Astrocyte of the cerebellum (primary cell): ENCODE data around the gene MAPT.

Experiments used
- DNase-seq: peaks from one replicate; pipeline ENCODE4 v3.0.0-alpha.2; 2011; ENCODE audit warnings: low read depth
- H3K4me3 ChIP-seq: 2 replicates; pipeline ENCODE4 v1.5.1; 2011; ENCODE audit warnings: mild to moderate bottlenecking, low read depth, low read length, moderate library complexity
- CTCF ChIP-seq: IDR thresholded peaks from 2 replicates; pipeline ENCODE4 v1.5.1; 2012; ENCODE audit warnings: low read length, low read depth, moderate library complexity, mild to moderate bottlenecking; ENCODE audit errors: missing control alignments
- in situ Hi-C: cut with HindIII; loops from 2 replicates; pipeline ENCODE4 v1.10.0; 2017; ENCODE audit warnings: low sequenced_read_pairs

MAPT gene

GRCh38 chr17:45877467-45877866 lies 16.9 kb upstream of the MAPT start:
- TF ChIP-seq CTCF, result no peak
- H3K4me3 ChIP-seq, result no peak overlapping the region
- no peak for DNase-seq
- in situ Hi-C loops, result no loop called here

DNA sequence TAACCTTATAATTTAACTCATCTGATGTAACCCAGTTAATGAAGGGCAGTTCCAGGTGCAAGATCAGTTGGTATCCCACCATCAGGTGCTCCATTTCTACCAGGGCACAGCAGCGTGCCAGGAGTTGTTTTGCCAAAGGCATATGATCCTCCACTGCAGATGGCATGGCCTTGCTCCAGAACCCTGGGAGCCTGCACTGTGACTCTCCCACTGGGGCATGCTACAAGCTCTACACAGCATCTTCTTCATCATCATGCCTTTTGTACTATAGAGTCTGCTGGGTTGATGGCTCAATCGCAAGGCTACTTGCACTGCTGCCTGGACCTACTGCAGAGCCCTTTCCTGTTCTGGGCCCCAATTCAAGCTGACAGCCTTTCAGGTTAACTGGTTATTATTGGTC lies 11.3 kb upstream of the MAPT start:
- no peak for TF ChIP-seq CTCF
- in situ Hi-C loops, result no loop called here
- no peak overlapping the region for H3K4me3 ChIP-seq
- DNase-seq, result no peak

DNA sequence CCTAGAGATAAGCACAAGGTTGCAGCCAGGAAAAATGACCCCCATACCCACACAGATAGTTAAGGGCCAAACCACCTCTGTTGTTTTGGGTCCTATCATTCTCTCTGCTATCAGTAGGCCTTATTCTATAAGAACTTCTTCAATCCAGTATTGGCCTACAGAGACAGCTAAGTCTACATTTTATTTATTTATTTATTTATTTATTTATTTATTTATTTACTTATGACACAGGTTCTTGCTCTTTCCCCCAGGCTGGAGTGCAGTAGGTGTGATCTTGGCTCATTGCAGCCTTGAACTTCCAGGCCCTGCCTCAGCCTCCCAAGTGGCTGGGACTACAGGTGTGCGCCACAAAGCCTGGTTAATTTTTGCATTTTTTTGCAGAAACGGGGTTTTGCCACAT lies 7.5 kb upstream of the MAPT start:
- no peak for TF ChIP-seq CTCF
- in situ Hi-C loops, result no loop called here
- DNase-seq, result no peak
- H3K4me3 ChIP-seq, result no peak overlapping the region

DNA sequence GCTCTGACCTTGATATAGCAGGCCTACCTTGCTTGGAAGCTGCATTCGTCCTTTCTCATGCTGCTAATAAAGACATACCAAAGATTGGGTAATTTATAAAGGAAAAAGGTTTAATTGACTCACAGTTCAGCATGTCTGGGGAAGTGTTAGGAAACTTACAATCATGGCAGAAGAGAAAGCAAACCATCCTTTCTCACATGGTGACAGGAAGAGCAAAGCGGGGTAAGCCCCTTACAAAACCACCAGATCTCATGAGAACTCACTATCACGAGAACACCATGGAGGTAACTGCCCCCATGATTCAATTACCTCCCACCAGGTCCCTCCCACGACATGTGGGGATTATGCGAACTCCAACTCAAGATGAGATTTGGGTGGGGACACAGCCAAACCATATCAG lies 6.0 kb upstream of the MAPT start:
- in situ Hi-C loops, result no loop called here
- TF ChIP-seq CTCF, result no peak
- no peak for DNase-seq
- no peak overlapping the region for H3K4me3 ChIP-seq

DNA sequence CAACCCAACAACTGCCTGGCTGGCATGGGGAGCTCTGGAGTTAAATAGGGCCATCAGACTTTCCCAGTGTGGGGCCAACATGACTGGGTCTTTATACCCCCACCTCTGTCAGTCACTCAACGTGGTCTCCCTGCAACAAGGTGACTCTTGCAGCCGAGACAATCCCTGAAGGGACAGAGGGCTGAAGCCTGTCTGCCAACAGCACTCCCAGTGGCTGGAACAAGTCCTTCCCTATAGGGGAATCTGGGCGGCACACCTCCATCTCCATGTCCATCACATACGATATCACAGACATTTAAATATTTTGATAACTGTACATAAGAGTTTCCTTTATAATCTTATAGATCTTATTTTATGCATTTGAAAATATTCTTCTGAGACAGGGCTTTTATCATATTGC lies 4.8 kb upstream of the MAPT start:
- no peak for TF ChIP-seq CTCF
- in situ Hi-C loops, result no loop called here
- H3K4me3 ChIP-seq, result no peak overlapping the region
- DNase-seq, result no peak

- H3K4me3 ChIP-seq, result peak overlapping the region; percentile 55
- TF ChIP-seq CTCF, result no peak
- in situ Hi-C loops, result no loop called here
- DNase-seq, result no peak
Observed at GRCh38 chr17:45893725-45894021, 681 bp upstream of the MAPT start.

- no peak for DNase-seq
- TF ChIP-seq CTCF, result no peak
- in situ Hi-C loops, result no loop called here
- peak overlapping the region; percentile 55 for H3K4me3 ChIP-seq
Observed at GRCh38 chr17:45895304-45895968, 1.1 kb downstream of the MAPT start.
